Body of pancreas (tissue), 4 donors: ENCODE measurements around the gene GAB2. TPM values are rescaled to one million over a fixed set of nuclear protein-coding genes. Genes with fewer than 3 reads are reported as not detected.

Source experiments
- ATAC-seq: fragments of 150-250 bp; one replicate; pipeline ENCODE4 v1.9.1; 2016
- DNase-seq, 4 donors: peaks; one replicate each; pipeline ENCODE4 v3.0.0-alpha.2; 2019
- H3K27ac ChIP-seq, 4 donors: fragments of 200-600 bp; sonication (generic); 1 replicate in 3 of 4; 2 replicates in 1 of 4; pipeline versions ENCODE4 v1.5.1 to v1.6.1; 2016 to 2019; ENCODE audit warnings: mild to moderate bottlenecking in 1 of 4, mixed read lengths in 1 of 4, moderate library complexity in 1 of 4
- H3K27me3 ChIP-seq, 2 donors: fragments of 200-600 bp; sonication (generic); one replicate each; pipeline ENCODE4 v1.6.0; 2016; ENCODE audit warnings: mild to moderate bottlenecking in 1 of 2
- H3K36me3 ChIP-seq, 2 donors: fragments of 200-600 bp; sonication (generic); replicated peaks in 1 of 2; 2 replicates each; pipeline ENCODE4 v1.5.1; 2016; ENCODE audit warnings: low read depth in 2 of 2; ENCODE audit not compliant: insufficient read depth in 1 of 2
- H3K4me1 ChIP-seq: fragments of 200-600 bp; sonication (generic); one replicate; pipeline ENCODE4 v1.6.0; 2016
- H3K4me3 ChIP-seq, 2 donors: fragments of 200-600 bp; sonication (generic); 1 replicate in 1 of 2; 2 replicates in 1 of 2; pipeline ENCODE4 v1.5.1; 2016 to 2019
- H3K9me3 ChIP-seq, 3 donors: fragments of 200-600 bp; sonication (generic); 1 replicate in 2 of 3; 2 replicates in 1 of 3; pipeline ENCODE4 v1.5.1; 2016
- POLR2A ChIP-seq, 3 donors: fragments of 450-650 bp; IDR thresholded peaks; one replicate each; pipeline ENCODE4 v1.6.1; 2016; ENCODE audit warnings: antibody characterized with exemption in 3 of 3, mild to moderate bottlenecking in 2 of 3
- WGBS, 2 donors: methylation state at CpG; one replicate each; pipeline ENCODE4 v1.1.5; 2017; 5-methylcytosine and 5-hydroxymethylcytosine counted together
- intact Hi-C: fragments of 100-400 bp; cut with DNase I; formaldehyde crosslinking; loops from one replicate; pipeline ENCODE4 v1.15.1; 2023
- total RNA-seq, 2 donors: library from RNA; depleted of rRNA; stranded (reverse); fragments of >200 nt; gene quantifications; one replicate each; pipeline ENCODE4 v1.1.0, GENCODE V29; 2016
- TF ChIP-seq, protein P1 (sequence below), 7 experiments: fragments of 450-650 bp in 4 of 7; fragments of 200-600 bp in 3 of 7; sonication (generic) in 3 of 7; IDR thresholded peaks; one replicate each; pipeline ENCODE4 v1.5.1; 2016 to 2019; ENCODE audit warnings: antibody characterized with exemption in 7 of 7

GAB2 gene
- total RNA-seq, 2 donors from 2014 or later: 6.9 to 16.9 TPM

DNA sequence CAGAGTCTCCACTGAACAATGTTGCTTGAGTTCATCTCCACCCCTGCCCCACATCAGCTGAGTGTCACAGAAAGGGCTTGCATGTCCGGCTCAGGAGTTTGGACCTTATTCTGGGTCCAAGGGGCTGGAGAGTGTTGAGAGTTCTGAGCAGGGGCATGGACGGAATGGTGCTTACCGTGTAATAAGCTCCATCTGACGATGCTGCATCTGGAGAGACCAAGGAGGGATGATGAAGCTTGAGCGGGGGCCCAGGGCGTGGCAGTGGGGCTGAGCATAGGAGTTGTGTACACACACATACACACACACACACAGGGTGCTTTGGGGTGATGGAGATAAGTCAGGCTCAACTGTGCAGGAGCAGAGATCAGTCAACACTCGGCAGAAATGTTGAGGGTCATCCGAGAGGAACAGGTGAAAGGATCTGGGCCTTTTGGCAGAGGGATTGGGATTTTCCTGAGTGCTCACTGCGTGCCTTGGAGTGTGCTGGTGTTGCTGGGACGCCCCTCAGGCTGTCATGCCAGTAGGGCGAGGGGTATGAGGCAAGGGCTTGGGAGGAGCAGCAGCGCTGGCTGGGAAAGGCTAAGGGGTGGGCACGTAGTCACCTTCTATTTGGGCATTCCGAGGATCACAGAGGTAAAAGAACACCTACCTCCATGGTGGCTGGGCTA is 226.6 kb downstream of the GAB2 start:
- ATAC-seq: no peak
- TF ChIP-seq, protein P1, sequence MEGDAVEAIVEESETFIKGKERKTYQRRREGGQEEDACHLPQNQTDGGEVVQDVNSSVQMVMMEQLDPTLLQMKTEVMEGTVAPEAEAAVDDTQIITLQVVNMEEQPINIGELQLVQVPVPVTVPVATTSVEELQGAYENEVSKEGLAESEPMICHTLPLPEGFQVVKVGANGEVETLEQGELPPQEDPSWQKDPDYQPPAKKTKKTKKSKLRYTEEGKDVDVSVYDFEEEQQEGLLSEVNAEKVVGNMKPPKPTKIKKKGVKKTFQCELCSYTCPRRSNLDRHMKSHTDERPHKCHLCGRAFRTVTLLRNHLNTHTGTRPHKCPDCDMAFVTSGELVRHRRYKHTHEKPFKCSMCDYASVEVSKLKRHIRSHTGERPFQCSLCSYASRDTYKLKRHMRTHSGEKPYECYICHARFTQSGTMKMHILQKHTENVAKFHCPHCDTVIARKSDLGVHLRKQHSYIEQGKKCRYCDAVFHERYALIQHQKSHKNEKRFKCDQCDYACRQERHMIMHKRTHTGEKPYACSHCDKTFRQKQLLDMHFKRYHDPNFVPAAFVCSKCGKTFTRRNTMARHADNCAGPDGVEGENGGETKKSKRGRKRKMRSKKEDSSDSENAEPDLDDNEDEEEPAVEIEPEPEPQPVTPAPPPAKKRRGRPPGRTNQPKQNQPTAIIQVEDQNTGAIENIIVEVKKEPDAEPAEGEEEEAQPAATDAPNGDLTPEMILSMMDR (IDR thresholded peaks at IDR 0.05): no peak
- no peak for TF ChIP-seq POLR2A (IDR thresholded peaks at IDR 0.05)
- no peak overlapping the region for H3K4me3 ChIP-seq
- intact Hi-C loops: no loop called here
- H3K27me3 ChIP-seq: no peaks in the 10 kb centered on the region
- peak overlapping the region in 2 of 4 donors; percentile 12 to 88 for H3K27ac ChIP-seq
- no peaks in the 10 kb centered on the region for H3K36me3 ChIP-seq
- WGBS, 2 donors: 87 to 88% methylated on average over 13 to 14 of the region's 14 CpGs
- peak in 1 of 4 donors; percentile 1 for DNase-seq
- H3K9me3 ChIP-seq: no peaks in the 10 kb centered on the region
- peaks cover 64% of the 10 kb centered on the region for H3K4me1 ChIP-seq

DNA sequence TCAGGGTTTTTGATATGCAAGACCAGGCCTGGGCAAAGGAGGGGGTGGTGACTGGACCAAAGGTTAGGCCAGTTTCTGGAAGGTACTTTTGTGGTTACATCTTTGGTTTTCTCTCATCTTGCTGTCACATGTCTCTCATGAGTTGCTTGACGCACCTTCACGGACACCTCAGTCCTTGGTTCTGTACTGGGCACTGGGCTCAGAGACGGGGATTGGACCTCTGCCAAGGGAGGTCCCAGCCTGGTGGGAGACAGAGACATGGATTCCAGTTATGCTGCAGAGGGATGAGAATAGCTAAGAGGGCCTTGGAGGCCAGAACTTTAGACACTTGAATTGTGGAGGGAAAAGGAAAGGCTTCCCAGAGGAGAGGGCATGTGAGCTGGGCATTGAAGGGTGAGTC is 227.2 kb downstream of the GAB2 start:
- intact Hi-C loops: no loop called here
- no peak for TF ChIP-seq POLR2A (IDR thresholded peaks at IDR 0.05)
- TF ChIP-seq, protein P1 (IDR thresholded peaks at IDR 0.05): no peak
- peaks cover 64% of the 10 kb centered on the region for H3K4me1 ChIP-seq

DNA sequence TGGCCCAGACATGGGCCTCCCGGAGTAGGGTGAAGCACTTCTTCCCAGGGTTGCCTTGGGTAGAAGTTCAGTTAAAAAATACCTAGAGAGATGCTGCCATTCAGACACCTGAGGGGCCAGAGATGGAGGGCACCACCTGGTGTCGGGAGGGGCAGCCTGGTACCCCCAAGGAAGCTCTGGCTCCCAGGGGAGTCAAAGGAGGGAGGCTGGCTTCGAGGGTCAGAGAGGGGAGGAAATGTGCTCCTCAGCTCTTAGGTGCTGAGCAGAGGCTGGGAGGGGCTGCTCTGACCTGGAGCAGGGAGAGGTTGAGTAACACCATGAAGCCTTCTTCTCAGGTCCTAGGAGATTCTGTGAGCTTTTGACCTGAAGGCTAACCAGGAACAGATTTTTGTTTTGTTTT is 227.8 kb downstream of the GAB2 start:
- Histone ChIP-seq H3K9me3 (no peaks in the 10 kb centered on the region), H3K4me3 (no peak overlapping the region), H3K36me3 (no peaks in the 10 kb centered on the region), H3K27ac (peak overlapping the region in 3 of 4 donors; percentile 38 to 79 (median 78)), H3K27me3 (no peaks in the 10 kb centered on the region), H3K4me1 (peaks cover 61% of the 10 kb centered on the region)
- WGBS, 2 donors: 36 to 39% methylated on average over 3 of the region's 3 CpGs
- TF ChIP-seq POLR2A (IDR thresholded peaks at IDR 0.05): no peak
- TF ChIP-seq, protein P1 (IDR thresholded peaks at IDR 0.05): no peak
- ATAC-seq (no peak), DNase-seq (peak in 1 of 4 donors; percentile 5)
- intact Hi-C loops: no loop called here

More for the DNA sequence above, 227.2 kb downstream of the GAB2 start:
- Histone ChIP-seq H3K27me3 (no peaks in the 10 kb centered on the region), H3K9me3 (no peaks in the 10 kb centered on the region), H3K4me3 (no peak overlapping the region), H3K36me3 (no peaks in the 10 kb centered on the region), H3K27ac (peak overlapping the region in 2 of 4 donors; percentile 78 to 79)
- DNase-seq: no peak
- 50 to 56% methylated on average over 3 of the region's 3 CpGs for WGBS, 2 donors
- no peak for ATAC-seq

DNA sequence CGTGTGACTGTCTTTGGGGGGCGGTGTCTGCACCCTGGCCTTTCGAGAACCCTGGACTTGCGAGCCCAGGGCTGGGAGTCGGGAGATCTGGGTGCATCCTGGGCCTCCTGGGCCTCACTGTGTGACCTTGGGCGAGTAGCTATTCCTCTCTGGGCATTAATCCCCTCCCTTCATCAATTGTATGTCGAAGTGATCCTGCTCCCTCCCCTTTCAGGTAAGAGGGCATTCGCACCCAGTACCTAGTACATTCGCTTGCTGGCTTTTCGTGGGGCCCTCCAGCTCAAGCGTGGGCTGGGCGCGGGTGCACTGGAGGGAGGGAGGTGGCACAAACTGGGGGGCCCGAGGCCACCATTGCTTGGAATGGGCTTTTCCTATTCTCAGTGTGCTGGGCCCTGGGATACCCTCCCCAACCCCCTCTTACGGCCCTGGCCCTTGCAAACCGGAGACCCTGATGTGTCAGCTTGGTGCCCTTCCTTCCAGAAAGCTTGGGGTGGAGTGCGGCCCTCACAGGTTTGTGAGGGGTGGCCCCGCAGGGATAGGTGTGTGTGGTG is 228.4 kb downstream of the GAB2 start:
- no peaks in the 10 kb centered on the region for H3K36me3 ChIP-seq
- peak overlapping the region; percentile 32 to 79 (median 58) for H3K27ac ChIP-seq
- H3K4me1 ChIP-seq: peaks cover 55% of the 10 kb centered on the region
- no peak for DNase-seq
- 16 to 20% methylated on average over 6 to 18 of the region's 18 CpGs for WGBS, 2 donors
- no peaks in the 10 kb centered on the region for H3K27me3 ChIP-seq
- intact Hi-C loops: no loop called here
- peak overlapping the region; percentile 96 for H3K4me3 ChIP-seq
- TF ChIP-seq, protein P1 (IDR thresholded peaks at IDR 0.05): no peak
- no peak for TF ChIP-seq POLR2A (IDR thresholded peaks at IDR 0.05)
- H3K9me3 ChIP-seq: no peaks in the 10 kb centered on the region
- no peak for ATAC-seq
